Kidney (tissue), 14 donors: ENCODE results near the gene HACD4. TPM values are rescaled to one million over a fixed set of nuclear protein-coding genes. Genes with fewer than 3 reads are reported as not detected.
A peak's percentile ranks its signal among the peaks of the same experiment; 100 is the strongest.

Source experiments
- DNase-seq, 5 donors: peaks; one replicate each; pipeline ENCODE4 v3.0.0-alpha.2; 2013 to 2020
- FAIRE-seq: peaks from 2 replicates; lab custom pipeline; 2012; peaks lifted over from hg19 to GRCh38; lab: Jason Lieb, UNC
- H3K27ac ChIP-seq, 2 donors: one replicate each; pipeline ENCODE4 v1.7.0; 2013; ENCODE audit warnings: low read depth in 2 of 2, low read length in 2 of 2, inconsistent platforms in 1 of 2
- H3K27me3 ChIP-seq: one replicate; pipeline ENCODE4 v1.7.1; 2013; ENCODE audit warnings: low read length, inconsistent platforms; ENCODE audit not compliant: control insufficient read depth, insufficient read depth
- H3K36me3 ChIP-seq, 3 donors: one replicate each; pipeline versions ENCODE4 v1.7.0 to v1.7.1; 2013; ENCODE audit warnings: low read length in 3 of 3, control low read depth in 1 of 3, inconsistent platforms in 1 of 3; ENCODE audit not compliant: insufficient read depth in 3 of 3, control insufficient read depth in 2 of 3
- H3K4me1 ChIP-seq, 3 donors: one replicate each; pipeline versions ENCODE4 v1.7.0 to v1.7.1; 2013; ENCODE audit warnings: low read length in 3 of 3, inconsistent platforms in 1 of 3, low read depth in 1 of 3; ENCODE audit not compliant: control insufficient read depth in 2 of 3, insufficient read depth in 2 of 3
- H3K4me3 ChIP-seq, 3 donors: one replicate each; pipeline versions ENCODE4 v1.7.0 to v1.8.1; 2013; ENCODE audit warnings: low read length in 3 of 3, control low read depth in 1 of 3, inconsistent platforms in 1 of 3
- H3K9ac ChIP-seq, 3 donors: one replicate each; pipeline versions ENCODE4 v1.7.0 to v1.7.1; 2013; ENCODE audit warnings: low read length in 3 of 3, control low read depth in 1 of 3, inconsistent platforms in 1 of 3
- H3K9me3 ChIP-seq, 3 donors: one replicate each; pipeline versions ENCODE4 v1.7.0 to v1.7.1; 2013; ENCODE audit warnings: low read length in 3 of 3, control low read depth in 1 of 3, inconsistent platforms in 1 of 3; ENCODE audit not compliant: control insufficient read depth in 2 of 3, insufficient read depth in 1 of 3
- CTCF ChIP-seq: IDR thresholded peaks from 3 replicates; pipeline ENCODE4 v1.5.1; 2012; ENCODE audit warnings: mild to moderate bottlenecking, moderate library complexity, borderline replicate concordance; ENCODE audit not compliant: insufficient read depth; ENCODE audit errors: extremely low read depth
- intact Hi-C: fragments of 100-400 bp; cut with DNase I; formaldehyde crosslinking; loops from one replicate; pipeline ENCODE4 v1.11.1; 2022
- polyA plus RNA-seq: library from polyadenylated mRNA; stranded (reverse); fragments of 350-450 nt; fragmentation: Illumina TruSeq; extraction: RNeasy Lipid Tissue Mini Kit (QIAGEN cat#74804); gene quantifications from one replicate; pipeline ENCODE4 v1.2.3, GENCODE V29; 2014; ENCODE audit warnings: low read depth, low replicate concordance; ENCODE audit not compliant: insufficient read depth
- total RNA-seq: library from RNA; stranded (reverse); fragmentation: NEBNext Ultra II Directional; extraction: Animal tissue kit (Norgen Biotek cat#: 25700); gene quantifications from one replicate; pipeline ENCODE4 v1.2.1, GENCODE V29; 2021
- donor health status: control.
- donor health status: control.
- donor health status: control.
- donor health status: control.
- donor health status: control.
- donor health status: DM: yes; HTN: yes; CAD: no.
- donor health status: Normal renal cell carcinoma (clear cell type).

The HACD4 gene
- total and polyA plus RNA-seq, 2 donors from 2014 or later, result 1.3 to 2.9 TPM

- DNase-seq (no peak), FAIRE-seq (no peak)
- intact Hi-C loops, result no loop called here
- no peak overlapping the region for H3K4me3 ChIP-seq
- no peaks in the 10 kb centered on the region for H3K9me3 ChIP-seq
- H3K36me3 ChIP-seq, result peaks cover 0 to 10% (median 0%) of the 10 kb centered on the region in 3 donors
- TF ChIP-seq CTCF, result no peak
- no peaks in the 10 kb centered on the region for H3K27me3 ChIP-seq
- no peak overlapping the region for H3K27ac ChIP-seq
- no peak overlapping the region for H3K9ac ChIP-seq
- H3K4me1 ChIP-seq, result no peaks in the 10 kb centered on the region
Measured at GRCh38 chr9:20985851-20986600, 45.4 kb downstream of the HACD4 start.

- Histone ChIP-seq H3K4me3 (no peak overlapping the region), H3K36me3 (no peaks in the 10 kb centered on the region), H3K4me1 (no peaks in the 10 kb centered on the region), H3K9ac (no peak overlapping the region), H3K27me3 (no peaks in the 10 kb centered on the region), H3K9me3 (no peaks in the 10 kb centered on the region), H3K27ac (no peak overlapping the region)
- no peak for TF ChIP-seq CTCF
- intact Hi-C loops, result no loop called here
- FAIRE-seq, result no peak
- no peak for DNase-seq
Measured at GRCh38 chr9:20984506-20984905, 46.9 kb downstream of the HACD4 start.

GRCh38 chr9:20981486-20981885 is 50.0 kb downstream of the HACD4 start:
- FAIRE-seq, result no peak
- TF ChIP-seq CTCF, result no peak
- H3K4me1 ChIP-seq, result no peaks in the 10 kb centered on the region
- H3K27ac ChIP-seq, result peak overlapping the region in 1 of 2 donors; percentile 8
- intact Hi-C loops, result no loop called here
- peak in 3 of 5 donors; percentile 16 to 52 (median 22) for DNase-seq
- H3K9ac ChIP-seq, result no peak overlapping the region
- no peaks in the 10 kb centered on the region for H3K9me3 ChIP-seq
- H3K36me3 ChIP-seq, result peaks cover 0 to 10% (median 0%) of the 10 kb centered on the region in 3 donors
- no peak overlapping the region for H3K4me3 ChIP-seq
- H3K27me3 ChIP-seq, result no peaks in the 10 kb centered on the region
